Osteocyte (in vitro differentiated cells): Measurements from ENCODE around the gene RIPOR3. TPM values are rescaled to one million over a fixed set of nuclear protein-coding genes. Genes with fewer than 3 reads are reported as not detected.
"Not testable (repeated sequence)": the region's sequence is repeated elsewhere in the genome, so short reads cannot be mapped to it uniquely, and the experiment has no call there.

Experiments used
- DNase-seq: peaks from one replicate; pipeline ENCODE4 v3.0.0; 2021; ENCODE audit warnings: mixed read lengths; ENCODE audit not compliant: unreplicated experiment; ENCODE audit errors: extremely low spot score
- H3K27ac Mint-ChIP-seq: one replicate; pipeline ENCODE4 v1.8.0; 2021; ENCODE audit warnings: mild to moderate bottlenecking, mixed read lengths; ENCODE audit not compliant: unreplicated experiment
- H3K27me3 Mint-ChIP-seq: one replicate; pipeline ENCODE4 v1.8.0; 2021; ENCODE audit warnings: mixed read lengths; ENCODE audit not compliant: unreplicated experiment
- H3K36me3 Mint-ChIP-seq: one replicate; pipeline ENCODE4 v1.8.0; 2021; ENCODE audit warnings: mixed read lengths; ENCODE audit not compliant: unreplicated experiment
- H3K4me1 Mint-ChIP-seq: one replicate; pipeline ENCODE4 v1.8.0; 2021; ENCODE audit warnings: mixed read lengths; ENCODE audit not compliant: unreplicated experiment
- H3K4me3 Mint-ChIP-seq: one replicate; pipeline ENCODE4 v1.8.0; 2021; ENCODE audit warnings: mild to moderate bottlenecking, moderate library complexity, mixed read lengths; ENCODE audit not compliant: unreplicated experiment
- H3K9me3 Mint-ChIP-seq: one replicate; pipeline ENCODE4 v1.8.0; 2021; ENCODE audit warnings: mixed read lengths; ENCODE audit not compliant: unreplicated experiment
- CTCF ChIP-seq: fragments of 200-600 bp; sonication (generic); IDR thresholded peaks from 2 replicates; pipeline ENCODE4 v1.5.0; 2021; ENCODE audit warnings: antibody characterized with exemption, mild to moderate bottlenecking, moderate library complexity
- total RNA-seq: library from RNA; stranded (reverse); gene quantifications from 2 replicates; pipeline ENCODE4 v1.2.1, GENCODE V29; 2021

Gene RIPOR3
- total RNA-seq, 1 donor from 2014 or later: 0.11 TPM

- H3K4me3 Mint-ChIP-seq: no peak overlapping the region
- peaks cover 3% of the 10 kb centered on the region for H3K4me1 Mint-ChIP-seq
- DNase-seq: no peak
- TF ChIP-seq CTCF: no peak
- no peaks in the 10 kb centered on the region for H3K9me3 Mint-ChIP-seq
- no peaks in the 10 kb centered on the region for H3K36me3 Mint-ChIP-seq
- H3K27me3 Mint-ChIP-seq: peaks cover 61% of the 10 kb centered on the region
- no peak overlapping the region for H3K27ac Mint-ChIP-seq
These were observed 17.7 kb upstream of the RIPOR3 start for GRCh38 chr20:50708845-50709635.

GRCh38 chr20:50704971-50705370, 13.6 kb upstream of the RIPOR3 start:
- TF ChIP-seq CTCF: no peak
- Mint-ChIP-seq H3K4me1 (peaks cover 23% of the 10 kb centered on the region), H3K9me3 (no peaks in the 10 kb centered on the region), H3K27ac (no peak overlapping the region), H3K36me3 (no peaks in the 10 kb centered on the region), H3K27me3 (peaks cover 30% of the 10 kb centered on the region), H3K4me3 (no peak overlapping the region)
- DNase-seq: no peak

GRCh38 chr20:50704514-50704913, 13.2 kb upstream of the RIPOR3 start:
- H3K27ac Mint-ChIP-seq: no peak overlapping the region
- no peaks in the 10 kb centered on the region for H3K9me3 Mint-ChIP-seq
- no peak overlapping the region for H3K4me3 Mint-ChIP-seq
- no peak for TF ChIP-seq CTCF
- no peaks in the 10 kb centered on the region for H3K36me3 Mint-ChIP-seq
- peaks cover 34% of the 10 kb centered on the region for H3K27me3 Mint-ChIP-seq
- no peak for DNase-seq
- H3K4me1 Mint-ChIP-seq: peaks cover 23% of the 10 kb centered on the region

GRCh38 chr20:50703651-50704438, 12.5 kb upstream of the RIPOR3 start:
- Mint-ChIP-seq H3K27me3 (peaks cover 33% of the 10 kb centered on the region), H3K4me1 (peaks cover 20% of the 10 kb centered on the region)
- not testable (repeated sequence) for H3K9me3 Mint-ChIP-seq, DNase-seq, H3K4me3 Mint-ChIP-seq, H3K36me3 Mint-ChIP-seq, H3K27ac Mint-ChIP-seq

- H3K27me3 Mint-ChIP-seq: peaks cover 25% of the 10 kb centered on the region
- no peak for TF ChIP-seq CTCF
- H3K9me3 Mint-ChIP-seq: no peaks in the 10 kb centered on the region
- H3K36me3 Mint-ChIP-seq: no peaks in the 10 kb centered on the region
- H3K4me3 Mint-ChIP-seq: no peak overlapping the region
- H3K27ac Mint-ChIP-seq: no peak overlapping the region
- H3K4me1 Mint-ChIP-seq: peaks cover 20% of the 10 kb centered on the region
- no peak for DNase-seq
These were observed 10.0 kb upstream of the RIPOR3 start for GRCh38 chr20:50701041-50701963.
